Lower leg skin (tissue), 4 donors: ENCODE results near the gene ZNF749. TPM values are rescaled to one million over a fixed set of nuclear protein-coding genes. Genes with fewer than 3 reads are reported as not detected.

Source experiments
- DNase-seq, 2 donors: peaks; one replicate each; pipeline ENCODE4 v3.0.0-alpha.2; 2019; ENCODE audit warnings: low spot score in 2 of 2
- H3K4me3 ChIP-seq: fragments of 200-600 bp; sonication (generic); 2 replicates; pipeline ENCODE4 v1.5.1; 2017; ENCODE audit warnings: mild to moderate bottlenecking, low read depth; ENCODE audit not compliant: poor library complexity, severe bottlenecking
- POLR2A ChIP-seq, 2 donors: fragments of 450-650 bp; IDR thresholded peaks; one replicate each; pipeline ENCODE4 v1.6.1; 2016 to 2017; ENCODE audit warnings: antibody characterized with exemption in 2 of 2, mild to moderate bottlenecking in 1 of 2, moderate library complexity in 1 of 2
- WGBS, 2 donors: methylation state at CpG; one replicate each; pipeline ENCODE4 v1.1.5; 2018; 5-methylcytosine and 5-hydroxymethylcytosine counted together
- intact Hi-C: fragments of 100-400 bp; cut with DNase I; formaldehyde crosslinking; loops from one replicate; pipeline ENCODE4 v1.15.0; 2023; ENCODE audit warnings: low total_unique reads
- total RNA-seq, 4 donors: library from RNA; depleted of rRNA; stranded (reverse); fragments of >200 nt; gene quantifications; one replicate each; pipeline ENCODE4 v1.1.0, GENCODE V29; 2016
- TF ChIP-seq, protein P1 (sequence below), 3 donors: fragments of 450-650 bp; IDR thresholded peaks; one replicate each; pipeline ENCODE4 v1.5.1; 2016; ENCODE audit warnings: antibody characterized with exemption in 3 of 3, mild to moderate bottlenecking in 3 of 3, moderate library complexity in 2 of 3

The ZNF749 gene
- total RNA-seq, 4 donors from 2014 or later = 7.8 to 16.1 (median 12.9) TPM

DNA sequence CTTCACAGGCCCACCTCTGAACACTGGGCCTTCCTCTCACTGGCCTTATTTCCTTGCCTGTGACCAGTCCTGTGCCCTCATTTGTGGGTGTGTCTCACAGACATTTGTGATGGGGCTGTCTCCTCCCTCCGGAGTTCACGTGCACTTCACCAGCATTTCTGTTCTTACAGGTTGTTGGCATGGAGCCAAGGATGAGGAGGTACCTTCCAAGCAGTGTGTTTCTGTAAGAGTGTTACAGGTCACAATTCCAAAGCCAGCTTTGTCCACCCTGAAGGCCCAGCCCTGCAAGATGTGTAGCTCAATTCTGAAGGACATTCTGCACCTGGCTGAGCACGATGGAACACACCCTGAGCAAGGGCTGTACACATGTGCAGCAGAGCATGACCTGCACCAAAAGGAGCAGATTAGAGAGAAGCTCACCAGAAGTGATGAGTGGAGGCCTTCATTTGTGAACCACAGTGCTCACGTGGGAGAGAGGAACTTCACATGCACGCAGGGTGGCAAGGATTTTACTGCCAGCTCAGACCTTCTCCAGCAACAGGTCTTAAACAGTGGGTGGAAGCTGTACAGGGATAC is 8.1 kb downstream of the ZNF749 start:
- H3K4me3 ChIP-seq = no peak overlapping the region
- no peak for DNase-seq
- WGBS, 2 donors = 76 to 89% methylated on average over 5 of the region's 5 CpGs
- intact Hi-C loops = no loop called here
- TF ChIP-seq, protein P1, sequence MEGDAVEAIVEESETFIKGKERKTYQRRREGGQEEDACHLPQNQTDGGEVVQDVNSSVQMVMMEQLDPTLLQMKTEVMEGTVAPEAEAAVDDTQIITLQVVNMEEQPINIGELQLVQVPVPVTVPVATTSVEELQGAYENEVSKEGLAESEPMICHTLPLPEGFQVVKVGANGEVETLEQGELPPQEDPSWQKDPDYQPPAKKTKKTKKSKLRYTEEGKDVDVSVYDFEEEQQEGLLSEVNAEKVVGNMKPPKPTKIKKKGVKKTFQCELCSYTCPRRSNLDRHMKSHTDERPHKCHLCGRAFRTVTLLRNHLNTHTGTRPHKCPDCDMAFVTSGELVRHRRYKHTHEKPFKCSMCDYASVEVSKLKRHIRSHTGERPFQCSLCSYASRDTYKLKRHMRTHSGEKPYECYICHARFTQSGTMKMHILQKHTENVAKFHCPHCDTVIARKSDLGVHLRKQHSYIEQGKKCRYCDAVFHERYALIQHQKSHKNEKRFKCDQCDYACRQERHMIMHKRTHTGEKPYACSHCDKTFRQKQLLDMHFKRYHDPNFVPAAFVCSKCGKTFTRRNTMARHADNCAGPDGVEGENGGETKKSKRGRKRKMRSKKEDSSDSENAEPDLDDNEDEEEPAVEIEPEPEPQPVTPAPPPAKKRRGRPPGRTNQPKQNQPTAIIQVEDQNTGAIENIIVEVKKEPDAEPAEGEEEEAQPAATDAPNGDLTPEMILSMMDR (IDR thresholded peaks at IDR 0.05) = no peak
- no peak for TF ChIP-seq POLR2A (IDR thresholded peaks at IDR 0.05)

DNA sequence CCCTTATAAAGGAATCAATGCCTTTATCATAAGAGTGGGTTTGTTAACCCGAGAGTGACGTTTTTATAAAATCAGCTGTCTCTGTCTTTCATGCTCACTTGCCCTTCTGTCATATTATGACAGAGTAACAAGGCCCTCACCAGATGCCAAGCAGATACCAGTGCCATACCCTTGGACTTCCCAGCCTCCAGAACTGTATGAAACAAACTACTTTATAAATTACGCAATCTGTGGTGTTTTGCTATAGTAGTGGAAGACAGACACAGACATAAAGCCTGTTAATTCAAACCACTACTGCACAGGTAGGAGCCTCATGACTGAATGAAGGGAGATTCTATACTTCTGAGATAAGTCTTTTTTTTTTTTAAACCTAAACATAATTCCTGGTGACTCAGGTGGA is 17.2 kb downstream of the ZNF749 start:
- intact Hi-C loops = no loop called here
- TF ChIP-seq, protein P1 (IDR thresholded peaks at IDR 0.05) = no peak
- TF ChIP-seq POLR2A (IDR thresholded peaks at IDR 0.05) = no peak
- no peak for DNase-seq
- no peak overlapping the region for H3K4me3 ChIP-seq
- 95 to 96% methylated on average over 3 of the region's 3 CpGs for WGBS, 2 donors

DNA sequence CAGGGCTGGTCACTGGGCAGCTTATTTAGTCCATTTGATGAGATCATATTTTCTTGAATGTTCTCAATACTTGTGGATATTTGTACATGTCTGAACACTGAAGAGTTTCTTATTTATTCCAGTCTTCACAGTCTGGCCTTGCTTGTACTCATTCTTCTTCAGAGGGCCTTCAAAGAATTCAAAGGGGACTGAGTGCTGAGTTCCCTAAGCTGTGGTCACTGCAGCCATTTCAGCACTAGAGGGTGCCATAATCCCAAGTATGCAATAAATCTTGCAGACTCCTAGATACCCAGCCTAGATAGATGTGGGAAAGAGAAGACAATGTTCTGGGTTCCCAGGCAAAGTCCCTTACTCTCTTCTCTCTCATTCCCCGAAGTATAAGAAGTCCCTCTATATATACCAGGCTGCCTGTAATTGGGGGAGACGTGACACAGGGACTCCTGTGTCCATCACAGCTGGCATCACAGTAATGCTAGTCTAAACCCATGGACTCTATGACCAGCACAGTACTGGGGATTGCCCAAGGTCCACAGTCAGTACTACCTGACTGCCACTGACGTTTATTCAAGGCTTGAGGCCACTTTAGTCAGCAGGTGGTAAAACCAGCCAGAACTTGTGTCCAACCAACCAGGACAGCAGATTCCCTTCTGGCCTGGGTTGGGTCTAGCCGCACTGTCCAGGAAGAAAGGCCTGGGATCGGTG is 30.7 kb downstream of the ZNF749 start:
- DNase-seq = no peak
- intact Hi-C loops = no loop called here
- H3K4me3 ChIP-seq = no peak overlapping the region
- WGBS, 2 donors = 79 to 93% methylated on average over 5 of the region's 5 CpGs
- TF ChIP-seq, protein P1 (IDR thresholded peaks at IDR 0.05) = no peak

DNA sequence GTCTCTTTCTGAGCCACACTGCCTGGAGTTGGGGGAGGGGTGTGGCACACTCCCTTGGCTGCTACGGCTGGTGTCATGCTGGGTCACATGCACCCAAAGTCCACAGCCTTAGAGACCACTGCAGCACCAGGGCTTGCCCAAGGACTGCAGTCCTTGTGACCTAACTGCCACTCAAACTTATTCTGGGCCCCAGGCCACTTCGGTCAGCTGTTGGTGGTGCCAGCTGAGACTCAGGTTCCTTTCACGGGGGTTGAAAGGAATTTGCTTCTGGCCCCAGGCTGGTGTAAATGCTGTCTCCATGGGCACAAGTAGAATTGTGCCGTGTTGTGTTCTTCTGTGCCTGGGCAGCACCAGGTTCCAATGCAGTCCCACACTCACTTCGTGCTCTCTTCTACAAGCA is 31.4 kb downstream of the ZNF749 start:
- intact Hi-C loops = no loop called here
- no peak for DNase-seq
- WGBS, 2 donors = 93 to 94% methylated on average over 5 of the region's 5 CpGs
- no peak overlapping the region for H3K4me3 ChIP-seq
- TF ChIP-seq POLR2A (IDR thresholded peaks at IDR 0.05) = no peak
- TF ChIP-seq, protein P1 (IDR thresholded peaks at IDR 0.05) = no peak

DNA sequence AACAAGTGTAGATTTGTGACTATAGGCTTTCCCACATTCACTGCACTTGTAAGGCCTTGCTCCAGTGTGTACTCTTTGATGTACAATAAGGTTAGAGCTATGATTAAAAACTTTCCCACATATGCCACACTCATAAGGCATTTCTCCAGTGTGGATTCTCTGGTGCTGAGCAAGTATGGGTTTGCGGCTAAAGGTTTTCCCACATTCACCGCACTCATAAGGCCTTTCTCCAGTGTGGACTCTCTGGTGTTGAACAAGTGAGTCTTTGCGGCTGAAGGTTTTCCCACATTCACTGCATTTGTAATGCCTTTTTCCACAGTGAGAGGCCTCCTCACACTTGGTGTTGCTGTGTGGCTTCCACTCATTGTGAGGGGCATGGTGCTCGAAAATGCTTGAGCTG is 38.5 kb downstream of the ZNF749 start:
- TF ChIP-seq, protein P1 (IDR thresholded peaks at IDR 0.05) = no peak
- TF ChIP-seq POLR2A (IDR thresholded peaks at IDR 0.05) = no peak
- DNase-seq = no peak
- WGBS, 2 donors = 97 to 99% methylated on average over 4 of the region's 4 CpGs
- intact Hi-C loops = no loop called here
- no peak overlapping the region for H3K4me3 ChIP-seq
